Measurements from ENCODE around the gene IGDCC3. TPM values are rescaled to one million over a fixed set of nuclear protein-coding genes. Genes with fewer than 3 reads are reported as not detected.
A peak's percentile ranks its signal among the peaks of the same experiment; 100 is the strongest.

Gene IGDCC3
- total and polyA plus RNA-seq, 10 of the 15 experiments (the other 5 are each of a cell fraction or from before 2014, with no cell fraction given) = 0.10 to 0.20 (median 0.15) TPM; not detected in 7

DNA sequence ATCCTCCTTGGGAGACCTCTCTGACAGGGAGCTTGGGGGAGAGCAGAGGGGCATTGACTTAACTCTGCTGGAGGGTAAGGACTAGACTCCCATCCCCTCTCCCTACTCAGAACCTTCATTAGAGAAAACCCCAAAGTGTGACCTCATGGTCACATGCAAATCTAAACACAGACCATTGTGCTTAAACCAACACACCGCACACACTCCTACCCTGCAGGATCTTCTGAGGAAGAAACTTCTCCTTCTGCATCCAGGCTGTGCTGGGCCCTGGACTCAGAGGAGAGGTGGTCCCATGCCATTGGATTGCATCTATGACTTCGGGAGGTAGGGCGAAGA is 90.3 kb downstream of the IGDCC3 start (continued):
- TF ChIP-seq FOXK2 (IDR thresholded peaks at IDR 0.05) (no peak), FOXM1 (IDR thresholded peaks at IDR 0.05; ENCODE audit: low read depth, low read length) (no peak), RAD51 (IDR thresholded peaks at IDR 0.05) (peak; percentile 24; the same call in 1 of the 2 replicates), TCF7 (IDR thresholded peaks at IDR 0.05; ENCODE audit: borderline replicate concordance) (no peak), NFXL1 (IDR thresholded peaks at IDR 0.05; ENCODE audit: borderline replicate concordance) (no peak), EZH2 (IDR thresholded peaks at IDR 0.05; ENCODE audit: borderline replicate concordance, control insufficient read depth, low read depth, low read length) (no peak), BHLHE40 (IDR thresholded peaks at IDR 0.05; ENCODE audit: borderline replicate concordance in 1 of 2, low read depth in 2 of 2, low read length in 1 of 2) (peak; percentile 70 to 72; a peak in 3 of 4 replicates), MTA2 (IDR thresholded peaks at IDR 0.05; ENCODE audit: low read depth) (0 out of 2 replicates have a peak, but pooled peaks have one; percentile 16), NFIC (IDR thresholded peaks at IDR 0.05; ENCODE audit: low read depth, low read length) (no peak), ESRRA (IDR thresholded peaks at IDR 0.05; ENCODE audit: low read length) (no peak), KLF5 (IDR thresholded peaks at IDR 0.05; ENCODE audit: partially characterized antibody) (no peak), TCF12 (IDR thresholded peaks at IDR 0.05; ENCODE audit: low read depth, low read length) (no peak), POU2F2 (IDR thresholded peaks at IDR 0.05; ENCODE audit: borderline replicate concordance, low read depth, low read length) (peak; percentile 47; the same call in 1 of the 3 replicates), RUNX3 (IDR thresholded peaks at IDR 0.05; ENCODE audit: low read length) (peak; percentile 48; the same call in 1 of the 2 replicates)
- TF ChIP-seq, protein P1, sequence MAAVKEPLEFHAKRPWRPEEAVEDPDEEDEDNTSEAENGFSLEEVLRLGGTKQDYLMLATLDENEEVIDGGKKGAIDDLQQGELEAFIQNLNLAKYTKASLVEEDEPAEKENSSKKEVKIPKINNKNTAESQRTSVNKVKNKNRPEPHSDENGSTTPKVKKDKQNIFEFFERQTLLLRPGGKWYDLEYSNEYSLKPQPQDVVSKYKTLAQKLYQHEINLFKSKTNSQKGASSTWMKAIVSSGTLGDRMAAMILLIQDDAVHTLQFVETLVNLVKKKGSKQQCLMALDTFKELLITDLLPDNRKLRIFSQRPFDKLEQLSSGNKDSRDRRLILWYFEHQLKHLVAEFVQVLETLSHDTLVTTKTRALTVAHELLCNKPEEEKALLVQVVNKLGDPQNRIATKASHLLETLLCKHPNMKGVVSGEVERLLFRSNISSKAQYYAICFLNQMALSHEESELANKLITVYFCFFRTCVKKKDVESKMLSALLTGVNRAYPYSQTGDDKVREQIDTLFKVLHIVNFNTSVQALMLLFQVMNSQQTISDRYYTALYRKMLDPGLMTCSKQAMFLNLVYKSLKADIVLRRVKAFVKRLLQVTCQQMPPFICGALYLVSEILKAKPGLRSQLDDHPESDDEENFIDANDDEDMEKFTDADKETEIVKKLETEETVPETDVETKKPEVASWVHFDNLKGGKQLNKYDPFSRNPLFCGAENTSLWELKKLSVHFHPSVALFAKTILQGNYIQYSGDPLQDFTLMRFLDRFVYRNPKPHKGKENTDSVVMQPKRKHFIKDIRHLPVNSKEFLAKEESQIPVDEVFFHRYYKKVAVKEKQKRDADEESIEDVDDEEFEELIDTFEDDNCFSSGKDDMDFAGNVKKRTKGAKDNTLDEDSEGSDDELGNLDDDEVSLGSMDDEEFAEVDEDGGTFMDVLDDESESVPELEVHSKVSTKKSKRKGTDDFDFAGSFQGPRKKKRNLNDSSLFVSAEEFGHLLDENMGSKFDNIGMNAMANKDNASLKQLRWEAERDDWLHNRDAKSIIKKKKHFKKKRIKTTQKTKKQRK (IDR thresholded peaks at IDR 0.05; ENCODE audit: low read depth, low read length) = no peak
- TF ChIP-seq, protein P2, sequence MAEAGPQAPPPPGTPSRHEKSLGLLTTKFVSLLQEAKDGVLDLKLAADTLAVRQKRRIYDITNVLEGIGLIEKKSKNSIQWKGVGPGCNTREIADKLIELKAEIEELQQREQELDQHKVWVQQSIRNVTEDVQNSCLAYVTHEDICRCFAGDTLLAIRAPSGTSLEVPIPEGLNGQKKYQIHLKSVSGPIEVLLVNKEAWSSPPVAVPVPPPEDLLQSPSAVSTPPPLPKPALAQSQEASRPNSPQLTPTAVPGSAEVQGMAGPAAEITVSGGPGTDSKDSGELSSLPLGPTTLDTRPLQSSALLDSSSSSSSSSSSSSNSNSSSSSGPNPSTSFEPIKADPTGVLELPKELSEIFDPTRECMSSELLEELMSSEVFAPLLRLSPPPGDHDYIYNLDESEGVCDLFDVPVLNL (IDR thresholded peaks at IDR 0.05; ENCODE audit: low read depth, low read length) = no peak
- TF ChIP-seq, protein P3, sequence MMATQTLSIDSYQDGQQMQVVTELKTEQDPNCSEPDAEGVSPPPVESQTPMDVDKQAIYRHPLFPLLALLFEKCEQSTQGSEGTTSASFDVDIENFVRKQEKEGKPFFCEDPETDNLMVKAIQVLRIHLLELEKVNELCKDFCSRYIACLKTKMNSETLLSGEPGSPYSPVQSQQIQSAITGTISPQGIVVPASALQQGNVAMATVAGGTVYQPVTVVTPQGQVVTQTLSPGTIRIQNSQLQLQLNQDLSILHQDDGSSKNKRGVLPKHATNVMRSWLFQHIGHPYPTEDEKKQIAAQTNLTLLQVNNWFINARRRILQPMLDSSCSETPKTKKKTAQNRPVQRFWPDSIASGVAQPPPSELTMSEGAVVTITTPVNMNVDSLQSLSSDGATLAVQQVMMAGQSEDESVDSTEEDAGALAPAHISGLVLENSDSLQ (IDR thresholded peaks at IDR 0.05) = no peak
